PC-9 (cell line): Measurements from ENCODE around the gene SORBS2. TPM values are rescaled to one million over a fixed set of nuclear protein-coding genes. Genes with fewer than 3 reads are reported as not detected.
A peak's percentile ranks its signal among the peaks of the same experiment; 100 is the strongest.

Source experiments
- BruUV-seq: library from RNA; stranded (reverse); fragments of 400-500 nt; replicated peaks from 2 replicates; lab custom pipeline; 2021; lab: Mats Ljungman, UMichigan
- CTCF ChIA-PET: fragments of 300-600 bp; sonication (Branson Sonifier 250); formaldehyde crosslinking; loops from one replicate; lab custom pipeline; 2022; ENCODE audit warnings: antibody characterized with exemption; lab: Charles Lee
- POLR2A ChIA-PET: fragments of 300-600 bp; sonication (Branson Sonifier 250); formaldehyde crosslinking; loops from one replicate; lab custom pipeline; 2022; ENCODE audit warnings: antibody characterized with exemption; ENCODE audit not compliant: unreplicated experiment; lab: Charles Lee
- DNase-seq, 2 experiments: peaks; one replicate each; pipeline versions ENCODE4 v3.0.0 to v3.0.0-alpha.2; 2015 to 2022; ENCODE audit warnings: mixed read lengths in 1 of 2
- H2AFZ ChIP-seq: fragments of 200-600 bp; sonication (generic); 2 replicates; pipeline ENCODE4 v1.8.1; 2017; ENCODE audit warnings: antibody characterized with exemption
- H3F3A ChIP-seq: fragments of 200-600 bp; sonication (generic); 2 replicates; pipeline ENCODE4 v1.8.1; 2017; ENCODE audit warnings: antibody characterized with exemption, mild to moderate bottlenecking, low read depth; ENCODE audit not compliant: insufficient read depth
- H3K27ac ChIP-seq: fragments of 200-600 bp; sonication (generic); 2 replicates; pipeline ENCODE4 v1.6.1; 2016; ENCODE audit warnings: mixed run types
- H3K27me3 ChIP-seq: fragments of 200-600 bp; sonication (generic); 2 replicates; pipeline ENCODE4 v1.6.1; 2016; ENCODE audit warnings: low read depth, mixed run types; ENCODE audit not compliant: insufficient read depth
- H3K36me3 ChIP-seq: fragments of 200-600 bp; sonication (generic); 2 replicates; pipeline ENCODE4 v1.6.1; 2016; ENCODE audit warnings: low read depth, mixed run types
- H3K4me1 ChIP-seq: fragments of 200-600 bp; sonication (generic); replicated peaks from 2 replicates; pipeline ENCODE4 v1.6.1; 2016; ENCODE audit warnings: mixed run types; ENCODE audit not compliant: insufficient read depth
- H3K4me2 ChIP-seq: fragments of 200-600 bp; sonication (generic); 2 replicates; pipeline ENCODE4 v1.6.1; 2017; ENCODE audit warnings: mixed run types
- H3K4me3 ChIP-seq: fragments of 200-600 bp; sonication (generic); 2 replicates; pipeline ENCODE4 v1.6.1; 2016; ENCODE audit warnings: mixed run types
- H3K79me2 ChIP-seq: fragments of 200-600 bp; sonication (generic); 2 replicates; pipeline ENCODE4 v1.6.1; 2017; ENCODE audit warnings: low read depth, mixed run types
- H3K9me2 ChIP-seq: fragments of 200-600 bp; sonication (generic); 2 replicates; pipeline ENCODE4 v1.8.1; 2017; ENCODE audit warnings: mild to moderate bottlenecking; ENCODE audit not compliant: insufficient read depth
- H3K9me3 ChIP-seq: fragments of 200-600 bp; sonication (generic); 2 replicates; pipeline ENCODE4 v1.8.1; 2016; ENCODE audit warnings: low read depth; ENCODE audit not compliant: insufficient read depth
- H4K20me1 ChIP-seq: fragments of 200-600 bp; sonication (generic); 2 replicates; pipeline ENCODE4 v1.8.1; 2017; ENCODE audit not compliant: insufficient read depth
- EZH2 ChIP-seq: fragments of 200-600 bp; sonication (generic); IDR thresholded peaks from 2 replicates; pipeline ENCODE4 v1.8.0; 2017; ENCODE audit warnings: antibody characterized with exemption, low read depth
- intact Hi-C: fragments of 100-400 bp; cut with micrococcal nuclease; formaldehyde crosslinking; loops from one replicate; pipeline ENCODE4 v1.10.0; 2022; ENCODE audit not compliant: unreplicated experiment
- total RNA-seq: library from RNA; stranded (reverse); gene quantifications from 2 replicates; pipeline ENCODE4 v1.2.3, GENCODE V29; 2021
- TF ChIP-seq, protein P1 (sequence below): fragments of 200-600 bp; sonication (generic); conservative IDR thresholded peaks from 2 replicates; pipeline ENCODE4 v1.6.1; 2017; ENCODE audit warnings: mixed run types, antibody characterized with exemption, mild to moderate bottlenecking, moderate library complexity

The SORBS2 gene
- total RNA-seq, 1 experiment from 2014 or later = 16.4 TPM

DNA sequence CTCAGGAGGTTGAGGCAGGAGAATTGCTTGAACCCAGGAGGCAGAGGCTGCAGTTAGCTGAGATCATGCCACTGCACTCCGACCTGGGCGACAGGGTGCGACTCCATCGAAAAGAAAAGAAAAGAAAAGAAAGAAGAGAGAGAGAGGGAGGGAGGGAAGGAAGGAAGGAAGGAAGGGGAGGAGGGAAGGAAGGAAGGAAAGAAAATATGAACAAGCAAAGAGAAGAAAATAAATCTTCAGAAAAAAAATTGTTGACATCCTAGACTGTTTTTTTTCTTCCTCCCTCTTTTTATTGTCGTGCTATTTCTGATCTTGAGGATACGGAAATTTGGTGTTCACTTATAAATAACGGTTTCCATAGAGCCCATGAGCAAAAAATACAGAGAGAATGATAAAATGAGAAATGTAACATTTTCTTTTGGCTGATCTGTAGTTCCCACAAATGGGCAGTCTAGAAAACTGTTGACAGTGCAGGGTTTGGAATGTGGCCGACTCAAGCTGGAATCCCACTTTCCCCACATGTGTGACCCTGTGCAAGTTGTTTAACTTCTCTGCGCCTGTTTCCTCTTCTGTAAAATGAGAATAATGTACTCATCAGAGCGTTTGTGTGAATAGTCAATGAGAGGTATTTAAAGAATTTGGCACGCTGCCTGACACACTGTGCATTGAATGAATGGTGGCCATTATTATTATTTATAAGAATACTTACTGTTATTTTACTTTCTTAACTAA, 19.4 kb downstream of the SORBS2 start:
- TF ChIP-seq, protein P1, sequence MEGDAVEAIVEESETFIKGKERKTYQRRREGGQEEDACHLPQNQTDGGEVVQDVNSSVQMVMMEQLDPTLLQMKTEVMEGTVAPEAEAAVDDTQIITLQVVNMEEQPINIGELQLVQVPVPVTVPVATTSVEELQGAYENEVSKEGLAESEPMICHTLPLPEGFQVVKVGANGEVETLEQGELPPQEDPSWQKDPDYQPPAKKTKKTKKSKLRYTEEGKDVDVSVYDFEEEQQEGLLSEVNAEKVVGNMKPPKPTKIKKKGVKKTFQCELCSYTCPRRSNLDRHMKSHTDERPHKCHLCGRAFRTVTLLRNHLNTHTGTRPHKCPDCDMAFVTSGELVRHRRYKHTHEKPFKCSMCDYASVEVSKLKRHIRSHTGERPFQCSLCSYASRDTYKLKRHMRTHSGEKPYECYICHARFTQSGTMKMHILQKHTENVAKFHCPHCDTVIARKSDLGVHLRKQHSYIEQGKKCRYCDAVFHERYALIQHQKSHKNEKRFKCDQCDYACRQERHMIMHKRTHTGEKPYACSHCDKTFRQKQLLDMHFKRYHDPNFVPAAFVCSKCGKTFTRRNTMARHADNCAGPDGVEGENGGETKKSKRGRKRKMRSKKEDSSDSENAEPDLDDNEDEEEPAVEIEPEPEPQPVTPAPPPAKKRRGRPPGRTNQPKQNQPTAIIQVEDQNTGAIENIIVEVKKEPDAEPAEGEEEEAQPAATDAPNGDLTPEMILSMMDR = no peak
- TF ChIP-seq EZH2 = no peak
- Histone ChIP-seq H3K4me3 (no peak overlapping the region), H3K4me2 (peak overlapping the region; percentile 28; the same call in 1 of the 2 replicates), H3K79me2 (no peaks in the 10 kb centered on the region), H3K9me2 (no peaks in the 10 kb centered on the region), H2AFZ (no peak overlapping the region), H3K9me3 (no peaks in the 10 kb centered on the region), H3K27ac (peak overlapping the region; percentile 49), H3K4me1 (peaks cover 16% of the 10 kb centered on the region), H3K27me3 (no peaks in the 10 kb centered on the region), H4K20me1 (no peaks in the 10 kb centered on the region), H3F3A (no peaks in the 10 kb centered on the region), H3K36me3 (no peaks in the 10 kb centered on the region)
- DNase-seq = peak; percentile 60 to 85
- ChIA-PET POLR2A (interaction anchor here (0.6 kb wide), 1 partner anchor 44 kb away, joined by 3 read pairs; no protein-coding TSS in a partner anchor), CTCF (no interaction called here)
- intact Hi-C loops = loop anchor here (10.0 kb wide), 1 partner anchor 82 kb away; no protein-coding TSS in a partner anchor
- BruUV-seq = no TSS peak

DNA sequence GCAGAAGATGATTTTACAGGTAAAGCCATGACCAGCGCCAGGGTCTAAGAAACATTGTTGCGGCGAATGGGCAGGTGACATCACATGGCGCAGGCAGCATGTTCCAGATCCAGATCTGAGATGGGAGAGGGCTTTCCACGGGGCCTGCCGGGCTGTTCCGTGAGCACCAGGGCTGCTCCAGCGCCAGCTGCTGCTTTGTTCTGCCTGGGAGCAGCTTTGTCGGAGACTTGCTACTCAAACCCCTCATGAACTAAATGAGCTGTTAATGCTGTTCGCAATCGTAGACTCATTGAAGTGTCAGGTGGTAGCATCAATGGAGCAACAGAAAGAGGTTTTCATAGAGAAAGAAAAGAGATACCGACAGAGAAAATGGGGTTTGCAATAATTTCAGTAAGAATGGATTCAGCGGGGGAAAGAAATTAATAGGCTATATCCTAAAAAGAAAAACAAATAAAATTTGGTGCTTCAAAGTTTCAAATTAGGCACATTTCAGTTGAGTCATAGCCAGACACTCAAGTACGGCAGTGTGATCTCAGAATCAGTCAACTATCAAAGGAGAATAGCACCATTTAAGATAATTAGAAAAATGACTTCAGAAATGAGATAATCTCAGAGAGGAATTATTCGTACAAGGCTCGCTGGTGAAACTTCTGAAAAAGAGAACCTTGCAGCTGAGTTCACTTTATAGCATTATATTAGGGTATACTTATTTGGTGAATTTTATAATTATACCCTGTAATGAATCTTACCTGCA, 23.9 kb downstream of the SORBS2 start:
- Histone ChIP-seq H3K4me3 (no peak overlapping the region), H3K36me3 (no peaks in the 10 kb centered on the region), H3K79me2 (no peaks in the 10 kb centered on the region), H3K27ac (no peak overlapping the region), H3K4me1 (peaks cover 16% of the 10 kb centered on the region), H3K4me2 (no peak overlapping the region), H3K27me3 (no peaks in the 10 kb centered on the region), H3F3A (no peaks in the 10 kb centered on the region), H3K9me2 (no peaks in the 10 kb centered on the region), H4K20me1 (no peaks in the 10 kb centered on the region), H2AFZ (no peak overlapping the region), H3K9me3 (no peaks in the 10 kb centered on the region)
- POLR2A ChIA-PET = no interaction called here
- BruUV-seq = no TSS peak
- DNase-seq = no peak
- CTCF ChIA-PET = no interaction called here
- TF ChIP-seq, protein P1 = no peak
- TF ChIP-seq EZH2 = no peak
- intact Hi-C loops = no loop called here

DNA sequence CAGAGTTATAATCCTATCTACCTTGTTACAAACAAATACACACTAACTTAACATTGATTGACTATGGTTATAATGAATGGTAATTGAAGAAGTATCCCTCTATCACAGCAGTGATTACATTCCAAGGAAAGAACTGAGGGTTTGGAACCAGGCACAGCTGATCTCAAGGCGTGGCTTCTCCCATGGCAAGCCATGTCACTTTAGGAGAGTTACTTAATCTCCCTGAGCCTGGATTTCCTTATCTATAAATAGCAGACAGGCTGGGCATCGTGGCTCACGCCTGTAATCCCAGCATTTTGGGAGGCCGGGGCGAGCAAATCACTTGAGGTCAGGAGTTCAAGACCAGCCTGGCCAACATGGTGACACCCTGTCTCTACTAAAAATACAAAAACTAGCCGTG, 25.6 kb downstream of the SORBS2 start:
- H3K9me2 ChIP-seq = no peaks in the 10 kb centered on the region
- ChIA-PET CTCF (no interaction called here), POLR2A (no interaction called here)
- no TSS peak for BruUV-seq
- intact Hi-C loops = no loop called here
- no peaks in the 10 kb centered on the region for H3K27me3 ChIP-seq
- no peaks in the 10 kb centered on the region for H4K20me1 ChIP-seq
- H3K79me2 ChIP-seq = no peaks in the 10 kb centered on the region
- H3K27ac ChIP-seq = no peak overlapping the region
- H3F3A ChIP-seq = no peaks in the 10 kb centered on the region
- no peak overlapping the region for H2AFZ ChIP-seq
- H3K4me3 ChIP-seq = no peak overlapping the region
- no peak overlapping the region for H3K4me2 ChIP-seq
- DNase-seq = no peak
- H3K4me1 ChIP-seq = peaks cover 6% of the 10 kb centered on the region; the same call in 1 of the 2 replicates
- no peaks in the 10 kb centered on the region for H3K9me3 ChIP-seq
- no peak for TF ChIP-seq EZH2
- TF ChIP-seq, protein P1 = no peak
- H3K36me3 ChIP-seq = no peaks in the 10 kb centered on the region
